ENCODE results near the gene PXDC1.

Gene PXDC1

DNA sequence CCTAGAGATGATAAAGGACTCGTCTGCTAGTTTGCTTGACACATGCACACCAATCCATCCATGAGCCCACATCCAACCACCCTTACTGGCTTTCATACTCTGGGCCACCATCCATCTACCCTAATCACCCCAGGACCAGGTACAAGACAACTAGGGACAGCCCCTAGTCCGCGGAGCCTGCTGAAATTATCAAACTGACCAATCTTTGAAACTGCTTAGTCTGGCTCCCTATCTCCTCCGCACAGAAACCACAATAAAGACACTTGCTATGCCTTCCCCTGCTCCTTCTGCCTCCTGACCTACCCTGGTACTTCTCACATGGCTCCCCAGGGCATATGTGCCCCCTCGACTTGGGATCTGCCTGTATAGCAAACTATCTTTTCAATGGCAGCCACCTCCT lies 33.1 kb downstream of the PXDC1 start:
- in situ Hi-C loops (cut with HindIII; ENCODE audit: low pct_ligation_motif_present, low sequenced_read_pairs) = no loop called here
- no peak overlapping the region for H3K4me3 ChIP-seq (ENCODE audit: low read depth, low read length)
- TF ChIP-seq, protein P1, sequence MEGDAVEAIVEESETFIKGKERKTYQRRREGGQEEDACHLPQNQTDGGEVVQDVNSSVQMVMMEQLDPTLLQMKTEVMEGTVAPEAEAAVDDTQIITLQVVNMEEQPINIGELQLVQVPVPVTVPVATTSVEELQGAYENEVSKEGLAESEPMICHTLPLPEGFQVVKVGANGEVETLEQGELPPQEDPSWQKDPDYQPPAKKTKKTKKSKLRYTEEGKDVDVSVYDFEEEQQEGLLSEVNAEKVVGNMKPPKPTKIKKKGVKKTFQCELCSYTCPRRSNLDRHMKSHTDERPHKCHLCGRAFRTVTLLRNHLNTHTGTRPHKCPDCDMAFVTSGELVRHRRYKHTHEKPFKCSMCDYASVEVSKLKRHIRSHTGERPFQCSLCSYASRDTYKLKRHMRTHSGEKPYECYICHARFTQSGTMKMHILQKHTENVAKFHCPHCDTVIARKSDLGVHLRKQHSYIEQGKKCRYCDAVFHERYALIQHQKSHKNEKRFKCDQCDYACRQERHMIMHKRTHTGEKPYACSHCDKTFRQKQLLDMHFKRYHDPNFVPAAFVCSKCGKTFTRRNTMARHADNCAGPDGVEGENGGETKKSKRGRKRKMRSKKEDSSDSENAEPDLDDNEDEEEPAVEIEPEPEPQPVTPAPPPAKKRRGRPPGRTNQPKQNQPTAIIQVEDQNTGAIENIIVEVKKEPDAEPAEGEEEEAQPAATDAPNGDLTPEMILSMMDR (IDR thresholded peaks at IDR 0.05; ENCODE audit: low read depth, low read length, missing control alignments) = no peak
- H3K27me3 ChIP-seq (replicated peaks) = no peaks in the 10 kb centered on the region
- H3K36me3 ChIP-seq (replicated peaks) = peaks cover 18% of the 10 kb centered on the region
- no peak overlapping the region for H3K27ac ChIP-seq
- DNase-seq = no peak

DNA sequence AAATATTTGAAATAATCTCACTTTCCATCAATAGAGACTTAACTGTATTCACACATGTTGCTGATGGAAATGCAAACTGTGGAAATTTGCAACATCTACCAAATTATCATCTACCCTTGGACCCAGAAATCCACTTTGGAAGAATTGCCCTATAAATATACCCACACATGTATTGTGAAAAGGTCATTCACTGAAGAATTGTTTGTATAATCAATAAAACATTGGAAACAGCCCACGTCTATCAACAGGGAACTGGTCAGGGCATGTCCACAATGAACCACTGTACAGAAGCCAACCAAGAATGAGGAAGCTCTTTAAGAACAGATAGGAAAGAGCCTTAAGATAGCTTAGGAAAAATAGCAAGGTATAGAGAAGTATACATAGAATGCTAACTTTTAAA lies 36.2 kb downstream of the PXDC1 start:
- H3K4me3 ChIP-seq (ENCODE audit: low read depth, low read length) = no peak overlapping the region
- H3K27ac ChIP-seq = no peak overlapping the region
- in situ Hi-C loops (cut with HindIII; ENCODE audit: low pct_ligation_motif_present, low sequenced_read_pairs) = no loop called here
- TF ChIP-seq, protein P1 (IDR thresholded peaks at IDR 0.05; ENCODE audit: low read depth, low read length, missing control alignments) = no peak
- no peaks in the 10 kb centered on the region for H3K36me3 ChIP-seq (replicated peaks)
- no peaks in the 10 kb centered on the region for H3K27me3 ChIP-seq (replicated peaks)
- DNase-seq = no peak

DNA sequence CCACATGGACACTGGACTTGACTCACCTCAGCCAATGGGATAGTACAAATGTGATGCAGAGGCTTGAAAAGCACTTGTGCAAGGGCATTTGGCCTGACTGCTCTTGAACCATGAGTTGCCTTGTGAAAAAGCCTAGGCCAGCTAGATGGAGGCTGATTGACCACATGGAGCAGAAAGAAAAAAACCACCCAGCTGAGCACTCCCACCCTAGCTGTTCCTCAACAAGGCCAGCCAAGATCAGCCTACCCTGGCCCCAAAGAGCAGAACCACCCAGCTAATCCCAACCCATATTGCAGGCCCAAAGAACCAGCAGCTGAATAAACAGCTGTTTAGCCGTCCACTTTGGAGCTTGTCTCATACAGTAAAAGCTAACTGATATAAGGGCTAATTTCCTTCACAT lies 36.7 kb downstream of the PXDC1 start:
- no peak overlapping the region for H3K27ac ChIP-seq
- no peak overlapping the region for H3K4me3 ChIP-seq (ENCODE audit: low read depth, low read length)
- TF ChIP-seq, protein P1 (IDR thresholded peaks at IDR 0.05; ENCODE audit: low read depth, low read length, missing control alignments) = no peak
- no peaks in the 10 kb centered on the region for H3K27me3 ChIP-seq (replicated peaks)
- in situ Hi-C loops (cut with HindIII; ENCODE audit: low pct_ligation_motif_present, low sequenced_read_pairs) = no loop called here
- DNase-seq = no peak
- H3K36me3 ChIP-seq (replicated peaks) = no peaks in the 10 kb centered on the region

GRCh38 chr6:3714111-3714510 lies 37.4 kb downstream of the PXDC1 start:
- H3K27ac ChIP-seq = no peak overlapping the region
- no peaks in the 10 kb centered on the region for H3K36me3 ChIP-seq (replicated peaks)
- no peaks in the 10 kb centered on the region for H3K27me3 ChIP-seq (replicated peaks)
- TF ChIP-seq, protein P1 (IDR thresholded peaks at IDR 0.05; ENCODE audit: low read depth, low read length, missing control alignments) = no peak
- H3K4me3 ChIP-seq (ENCODE audit: low read depth, low read length) = no peak overlapping the region
- DNase-seq = no peak
- in situ Hi-C loops (cut with HindIII; ENCODE audit: low pct_ligation_motif_present, low sequenced_read_pairs) = no loop called here

DNA sequence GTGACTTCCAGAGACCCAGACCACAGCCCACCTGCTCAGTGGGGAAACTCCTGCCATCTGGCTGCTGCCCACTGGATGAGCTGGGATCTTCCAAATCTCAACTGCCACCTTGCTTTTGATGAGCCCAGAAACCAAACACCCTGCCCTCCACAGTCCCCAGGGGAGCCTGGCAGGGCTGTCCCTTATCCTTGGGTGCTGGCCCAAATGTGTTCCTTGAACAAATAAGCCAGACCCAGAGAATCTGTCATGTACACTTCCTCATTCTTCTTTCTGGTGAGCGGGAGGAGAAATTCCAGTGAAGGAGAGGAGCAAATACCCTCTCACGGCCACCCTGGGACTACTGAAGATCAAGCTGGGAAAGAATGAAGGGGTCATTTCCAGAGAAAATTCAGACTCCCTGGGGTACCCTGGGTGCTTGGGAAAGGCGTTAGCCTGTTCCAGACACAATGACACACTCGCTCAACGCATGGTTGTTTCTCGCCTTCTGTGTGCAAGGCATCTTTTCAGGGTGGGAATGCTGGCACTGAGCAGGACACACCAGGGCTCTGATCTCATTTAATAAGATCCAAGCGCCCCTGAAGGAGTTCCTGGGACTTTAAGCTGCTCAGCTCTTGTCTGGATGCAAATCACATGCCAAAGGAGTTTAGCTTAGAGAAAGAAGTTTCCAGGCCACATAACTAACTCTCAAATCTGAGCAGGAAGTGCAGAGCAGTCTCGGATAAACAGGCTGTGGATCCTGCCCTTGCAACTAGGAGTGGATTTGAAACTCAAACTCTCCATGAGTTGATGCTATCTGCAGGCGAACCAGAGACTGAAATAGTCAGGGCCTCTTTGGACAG lies 38.5 kb downstream of the PXDC1 start:
- H3K36me3 ChIP-seq (replicated peaks) = no peaks in the 10 kb centered on the region
- no peak overlapping the region for H3K4me3 ChIP-seq (ENCODE audit: low read depth, low read length)
- DNase-seq = no peak
- no peaks in the 10 kb centered on the region for H3K27me3 ChIP-seq (replicated peaks)
- TF ChIP-seq, protein P1 (IDR thresholded peaks at IDR 0.05; ENCODE audit: low read depth, low read length, missing control alignments) = no peak
- H3K27ac ChIP-seq = no peak overlapping the region
- in situ Hi-C loops (cut with HindIII; ENCODE audit: low pct_ligation_motif_present, low sequenced_read_pairs) = no loop called here

GRCh38 chr6:3711776-3712175 lies 39.7 kb downstream of the PXDC1 start:
- Histone ChIP-seq H3K27me3 (replicated peaks) (no peaks in the 10 kb centered on the region), H3K4me3 (ENCODE audit: low read depth, low read length) (no peak overlapping the region), H3K27ac (no peak overlapping the region), H3K36me3 (replicated peaks) (no peaks in the 10 kb centered on the region)
- DNase-seq = no peak
- TF ChIP-seq, protein P1 (IDR thresholded peaks at IDR 0.05; ENCODE audit: low read depth, low read length, missing control alignments) = no peak
- in situ Hi-C loops (cut with HindIII; ENCODE audit: low pct_ligation_motif_present, low sequenced_read_pairs) = no loop called here
